Amniotic stem cell (primary cell): Measurements from ENCODE around the gene MTMR12.

Experiments
- DNase-seq: peaks from one replicate; lab custom pipeline; 2025; lab: John Stamatoyannopoulos, UW

MTMR12 gene

GRCh38 chr5:32190095-32190494 is 122.6 kb downstream of the MTMR12 start:
- DNase-seq = no peak

- DNase-seq = no peak
These were observed 125.1 kb downstream of the MTMR12 start for GRCh38 chr5:32187675-32188074.

- no peak for DNase-seq
These were observed 130.2 kb downstream of the MTMR12 start for GRCh38 chr5:32182463-32183063.
